ENCODE measurements around the gene RNF208. TPM values are rescaled to one million over a fixed set of nuclear protein-coding genes. Genes with fewer than 3 reads are reported as not detected.

The RNF208 gene
- total and polyA plus RNA-seq, 10 of the 15 experiments (the other 5 are each of a cell fraction or from before 2014, with no cell fraction given) = 0.06 to 10.7 (median 0.77) TPM

GRCh38 chr9:137251490-137252268 is 29.6 kb upstream of the RNF208 start:
- no peaks in the 10 kb centered on the region for H3K27me3 ChIP-seq (replicated peaks in 1 of 2; ENCODE audit: control insufficient read depth in 2 of 2, insufficient read depth in 2 of 2, low read length in 1 of 2)
- in situ Hi-C loops (cut with MboI) = no loop called here
- H4K20me1 ChIP-seq (ENCODE audit: control insufficient read depth, insufficient read depth) = no peaks in the 10 kb centered on the region
- WGBS (ENCODE audit: insufficient coverage, insufficient replicate concordance, low lambda C conversion rate, missing lambda C conversion rate) = 72% methylated on average over 18 of the region's 22 CpGs
- H2AFZ ChIP-seq (ENCODE audit: control insufficient read depth, low read depth, low read length) = no peak overlapping the region
- peaks cover 15% of the 10 kb centered on the region for H3K79me2 ChIP-seq (ENCODE audit: control insufficient read depth, insufficient read depth, low read length)
- peaks cover 14% of the 10 kb centered on the region for H3K4me1 ChIP-seq (ENCODE audit: control insufficient read depth, insufficient read depth, low read length)
- ChIA-PET POLR2A (interaction anchor here (6.2 kb wide), 1 partner anchor 11 kb away, joined by 112 read pairs; the partner anchor contains the start of gene TUBB4B), SMC1A (ENCODE audit: uncharacterized antibody, unreplicated experiment) (no interaction called here), CTCF (interaction anchor here (1.1 kb wide), 1 partner anchor 15 kb away, joined by 3 read pairs; no protein-coding TSS in a partner anchor), RAD21 (ENCODE audit: unreplicated experiment) (no interaction called here)
- BruUV-seq (replicated peaks) = no TSS peak
- no peak for ATAC-seq
- H3K4me3 ChIP-seq = no peak overlapping the region
- intact Hi-C loops (cut with micrococcal nuclease; ENCODE audit: unreplicated experiment) = no loop called here
- no peak for DNase-seq (ENCODE audit: low read depth, low spot score)
- no peak overlapping the region for H3K27ac ChIP-seq (ENCODE audit: control insufficient read depth, insufficient read depth)
- TF ChIP-seq STAT3 (IDR thresholded peaks at IDR 0.05; ENCODE audit: low read depth, low read length) (no peak), IRF4 (IDR thresholded peaks at IDR 0.05; ENCODE audit: low read depth, low read length) (no peak), CBX5 (IDR thresholded peaks at IDR 0.05; ENCODE audit: low read depth) (no peak), SMARCA5 (IDR thresholded peaks at IDR 0.05) (no peak), NFYB (IDR thresholded peaks at IDR 0.05; ENCODE audit: insufficient read depth, low read depth, low read length) (no peak), CTCF (IDR thresholded peaks at IDR 0.05 in 2 of 3, conservative IDR thresholded peaks at IDR 0.05 in 1 of 3; ENCODE audit: control insufficient read depth in 2 of 3, extremely low read depth in 1 of 3, insufficient read depth in 1 of 3, low read depth in 3 of 3, low read length in 3 of 3) (no peak), MXI1 (IDR thresholded peaks at IDR 0.05; ENCODE audit: low read depth, low read length) (no peak), BRCA1 (IDR thresholded peaks at IDR 0.05; ENCODE audit: low read depth, low read length) (no peak), RBBP5 (conservative IDR thresholded peaks at IDR 0.05) (no peak), CUX1 (IDR thresholded peaks at IDR 0.05; ENCODE audit: insufficient replicate concordance, low read depth, low read length) (no peak), LARP7 (IDR thresholded peaks at IDR 0.05) (no peak), EP300 (IDR thresholded peaks at IDR 0.05; ENCODE audit: borderline replicate concordance in 1 of 2, control insufficient read depth in 1 of 2, low read depth in 2 of 2, low read length in 2 of 2) (no peak), SUPT20H (IDR thresholded peaks at IDR 0.05; ENCODE audit: borderline replicate concordance, control insufficient read depth, low read depth, low read length) (no peak)
- no peaks in the 10 kb centered on the region for H3K9me3 ChIP-seq (replicated peaks; ENCODE audit: control insufficient read depth, insufficient read depth, low read length)
- no peak for FAIRE-seq
- no peak overlapping the region for H3K9ac ChIP-seq (ENCODE audit: control insufficient read depth, insufficient read depth, low read length)
- H3K4me2 ChIP-seq (ENCODE audit: control insufficient read depth, insufficient read depth) = no peak overlapping the region
- H3K36me3 ChIP-seq (ENCODE audit: control insufficient read depth in 2 of 2, insufficient read depth in 2 of 2, low read length in 1 of 2) = no peaks in the 10 kb centered on the region
